Right hindlimb (tissue), 1 donor: ENCODE data around the gene OLFM1.
"Not testable (repeated sequence)": the region's sequence is repeated elsewhere in the genome, so short reads cannot be mapped to it uniquely, and the experiment has no call there.

Source experiments
- DNase-seq: peaks from one replicate; pipeline ENCODE4 v3.0.0-alpha.2; 2018

OLFM1 gene

GRCh38 chr9:135135929-135136315, 48.5 kb downstream of the OLFM1 start:
- no peak for DNase-seq

GRCh38 chr9:135136481-135136880, 49.0 kb downstream of the OLFM1 start:
- no peak for DNase-seq

GRCh38 chr9:135136991-135137832, 49.7 kb downstream of the OLFM1 start:
- DNase-seq = no peak

- no peak for DNase-seq
Observed at GRCh38 chr9:135138078-135138855, 50.8 kb downstream of the OLFM1 start.

GRCh38 chr9:135139366-135139959, 52.0 kb downstream of the OLFM1 start:
- no peak for DNase-seq

- no peak for DNase-seq
Observed at GRCh38 chr9:135141183-135141774, 53.8 kb downstream of the OLFM1 start.

GRCh38 chr9:135144581-135145170, 57.2 kb downstream of the OLFM1 start:
- DNase-seq = no peak

- no peak for DNase-seq
Observed at GRCh38 chr9:135145312-135145711, 57.8 kb downstream of the OLFM1 start.

GRCh38 chr9:135146241-135146640, 58.8 kb downstream of the OLFM1 start:
- DNase-seq = no peak

- no peak for DNase-seq
Observed at GRCh38 chr9:135146766-135147473, 59.5 kb downstream of the OLFM1 start.

GRCh38 chr9:135147474-135147805, 60.0 kb downstream of the OLFM1 start:
- DNase-seq = no peak

GRCh38 chr9:135147938-135148337, 60.5 kb downstream of the OLFM1 start:
- no peak for DNase-seq

GRCh38 chr9:135148386-135148785, 60.9 kb downstream of the OLFM1 start:
- no peak for DNase-seq

GRCh38 chr9:135149901-135150300, 62.4 kb downstream of the OLFM1 start:
- DNase-seq = not testable (repeated sequence)

- DNase-seq = no peak
Observed at GRCh38 chr9:135150981-135151380, 63.5 kb downstream of the OLFM1 start.

- no peak for DNase-seq
Observed at GRCh38 chr9:135151757-135152613, 64.5 kb downstream of the OLFM1 start.

GRCh38 chr9:135152614-135153334, 65.3 kb downstream of the OLFM1 start:
- DNase-seq = no peak

- DNase-seq = no peak
Observed at GRCh38 chr9:135154050-135154615, 66.7 kb downstream of the OLFM1 start.

- DNase-seq = no peak
Observed at GRCh38 chr9:135155396-135155795, 67.9 kb downstream of the OLFM1 start.
